HG02840 (cell line): ENCODE results near the gene KCNJ1.

Source experiments
- ATAC-seq: cut with Tn5 transposase; IDR thresholded peaks from one replicate; pipeline ENCODE4 v1.9.1; 2021; ENCODE audit warnings: mild to moderate bottlenecking, moderate library complexity, moderate number of reproducible peaks; ENCODE audit not compliant: unreplicated experiment, low FRiP score

Gene KCNJ1

DNA sequence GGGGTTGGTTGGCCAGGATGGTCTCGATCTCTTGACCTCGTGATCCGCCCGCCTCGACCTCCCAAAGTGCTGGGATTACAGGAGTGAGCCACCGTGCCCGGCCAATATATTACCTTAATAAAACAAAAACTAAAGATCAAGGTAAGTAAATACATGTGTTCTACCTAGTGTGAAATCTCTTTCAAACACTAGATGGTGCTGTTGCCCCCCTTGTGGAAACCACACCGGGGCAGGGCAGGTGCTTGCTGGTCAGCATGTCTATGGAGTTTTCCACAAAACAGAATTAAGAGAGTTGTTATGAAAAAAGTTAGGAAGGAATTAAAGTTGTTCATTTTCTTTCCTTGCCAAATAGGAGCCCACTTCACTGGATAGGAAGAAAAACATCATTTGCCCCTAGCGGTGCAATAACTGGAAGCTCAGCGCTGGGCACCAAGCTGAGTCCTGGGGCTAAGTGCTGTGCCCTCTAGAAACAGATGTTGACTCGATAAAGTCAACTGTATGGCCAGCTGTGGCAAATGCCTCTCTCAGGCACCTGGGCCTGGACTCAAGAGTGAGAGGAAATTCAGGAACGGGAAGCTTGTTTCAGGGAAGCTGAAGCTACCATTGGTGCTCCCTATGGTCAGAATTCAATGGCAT lies 17.7 kb upstream of the KCNJ1 start:
- ATAC-seq: peak; percentile 79

DNA sequence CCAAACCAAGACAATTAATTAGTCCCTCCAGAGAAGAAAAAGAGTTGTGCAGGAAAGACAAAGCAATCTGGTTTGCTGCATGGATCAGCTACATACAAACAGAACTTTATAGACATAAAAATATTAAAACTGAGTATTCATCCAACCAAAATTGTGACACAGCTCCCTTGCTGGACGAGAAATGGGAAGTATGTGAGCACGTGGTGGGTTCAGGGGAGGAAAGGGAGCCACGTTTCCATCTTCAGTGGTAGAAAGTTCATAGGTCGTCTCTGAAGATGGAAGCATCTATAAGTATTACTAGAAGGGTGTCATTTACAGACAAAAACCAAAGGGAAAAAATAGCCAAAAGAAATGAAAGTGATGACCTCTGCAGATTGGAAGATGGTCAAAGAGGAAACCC lies 17.0 kb upstream of the KCNJ1 start:
- no peak for ATAC-seq

DNA sequence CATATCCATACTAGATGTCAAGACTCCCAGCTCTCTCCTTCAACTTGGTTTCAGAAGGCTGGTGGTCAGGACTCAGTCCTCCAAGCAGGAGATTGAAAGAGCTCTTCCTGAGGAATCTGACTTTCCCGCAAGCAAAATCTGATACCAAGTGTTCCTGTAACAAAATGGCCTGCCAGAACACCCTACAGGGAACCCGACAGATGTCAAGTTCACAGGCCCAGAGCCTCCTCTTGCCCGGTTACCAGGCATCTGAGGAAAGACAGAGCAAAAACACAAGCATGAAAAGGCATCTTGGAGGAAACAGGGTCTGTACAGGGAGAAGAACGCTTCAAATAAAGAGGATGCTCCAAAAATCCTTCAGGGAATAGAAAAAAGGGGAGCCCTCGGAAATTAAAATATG lies 15.4 kb upstream of the KCNJ1 start:
- no peak for ATAC-seq

DNA sequence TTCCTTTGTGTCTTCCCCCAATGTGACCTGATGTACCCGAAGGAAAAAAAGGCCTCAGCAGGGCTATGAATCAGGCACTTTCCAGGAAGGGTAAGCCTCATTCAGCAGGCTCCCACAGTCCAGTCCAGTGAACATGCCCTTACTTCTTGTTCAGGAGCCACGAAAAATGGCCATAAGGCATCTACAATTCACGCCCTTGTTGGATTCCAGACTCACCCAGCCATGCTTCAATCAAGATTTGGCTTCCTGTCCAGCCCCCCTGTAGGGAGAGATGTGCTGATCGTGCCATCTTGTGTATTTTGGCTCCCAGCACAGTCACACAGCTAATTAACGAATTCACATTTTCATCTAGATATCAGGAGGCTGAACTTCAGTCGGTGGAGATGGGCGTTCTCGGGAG lies 14.1 kb upstream of the KCNJ1 start:
- ATAC-seq: no peak

DNA sequence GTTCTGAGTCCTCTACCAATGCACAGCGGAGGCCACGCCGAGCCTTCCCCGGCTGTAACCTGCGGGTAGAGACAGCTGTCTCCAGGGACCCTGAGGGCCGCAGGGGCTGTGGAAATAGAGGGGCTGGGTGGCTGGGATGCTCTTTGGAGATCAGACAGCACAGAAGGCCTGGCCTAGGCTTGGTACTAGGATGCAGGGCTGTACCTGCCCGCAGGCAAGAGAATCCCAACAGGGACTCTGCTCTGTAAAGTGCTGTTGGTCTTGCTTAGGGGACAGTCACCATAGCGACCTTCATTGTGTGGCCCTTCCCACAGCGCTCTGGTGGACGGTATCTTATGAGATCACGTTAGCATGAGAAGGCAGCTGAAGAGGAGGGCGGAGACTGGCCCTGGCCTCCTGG lies 12.7 kb upstream of the KCNJ1 start:
- no peak for ATAC-seq

DNA sequence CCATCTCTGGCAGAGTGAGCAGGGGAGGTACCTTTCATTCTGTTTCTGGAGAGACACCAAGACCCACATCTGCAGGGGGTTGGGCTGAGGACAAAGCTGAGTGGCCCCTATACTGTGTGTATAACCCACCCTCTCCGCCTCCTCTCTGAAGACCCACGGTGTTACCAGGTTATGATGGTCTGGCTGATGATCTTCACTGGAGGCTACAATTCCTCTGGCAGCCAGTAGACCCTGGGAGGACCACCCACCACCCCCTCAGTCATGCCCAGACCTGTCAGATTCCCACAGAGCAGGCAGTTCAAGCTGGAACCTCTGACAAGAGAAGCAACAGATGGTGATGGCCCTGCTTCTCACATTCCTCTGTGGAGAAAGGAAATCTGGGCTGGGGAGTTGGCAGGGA lies 11.4 kb upstream of the KCNJ1 start:
- no peak for ATAC-seq

DNA sequence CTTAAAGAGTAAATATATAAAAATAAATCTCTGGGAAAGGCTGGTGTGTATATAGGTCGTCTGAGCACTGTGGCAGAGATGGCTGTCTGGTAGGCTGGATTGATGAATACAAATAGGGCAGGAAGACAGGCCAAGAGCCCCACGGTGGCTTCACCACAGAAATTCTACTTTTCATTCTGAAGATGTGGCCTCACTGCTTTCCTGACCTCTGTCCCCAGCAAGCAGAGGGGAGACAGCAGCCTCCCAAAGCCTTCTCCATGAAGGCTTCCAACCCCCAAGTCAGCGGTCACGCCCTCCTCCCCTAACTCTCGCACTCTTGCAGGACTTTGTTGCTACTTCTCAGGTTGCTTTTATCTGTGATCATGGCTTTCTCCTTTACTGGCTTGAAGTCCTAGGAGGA lies 10.6 kb upstream of the KCNJ1 start:
- ATAC-seq: no peak

DNA sequence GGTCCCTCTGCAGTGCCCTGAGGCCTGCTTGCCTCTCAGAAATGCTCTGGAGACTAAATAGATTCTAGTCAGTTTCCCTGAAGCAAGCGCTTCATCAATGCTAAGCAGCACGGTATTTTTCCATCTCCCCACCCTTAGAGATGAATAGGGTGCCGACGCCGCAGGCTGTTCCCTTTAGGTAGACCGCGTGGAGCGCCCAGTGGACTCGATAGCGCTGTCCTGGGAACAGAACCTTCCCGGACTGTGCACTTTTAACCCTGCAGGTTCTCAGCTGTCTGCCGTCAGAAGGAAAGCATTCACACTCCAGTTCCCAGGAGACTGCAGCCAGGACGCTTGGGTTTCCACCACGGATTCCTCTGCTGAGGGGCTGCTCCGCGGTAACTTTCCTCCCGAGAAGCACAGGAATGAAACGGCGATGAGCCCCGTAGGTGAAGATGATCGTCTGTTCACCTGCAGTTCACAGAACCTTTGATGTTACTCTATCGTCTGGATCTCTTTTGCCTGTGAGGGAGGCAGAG lies 9.1 kb upstream of the KCNJ1 start:
- no peak for ATAC-seq

DNA sequence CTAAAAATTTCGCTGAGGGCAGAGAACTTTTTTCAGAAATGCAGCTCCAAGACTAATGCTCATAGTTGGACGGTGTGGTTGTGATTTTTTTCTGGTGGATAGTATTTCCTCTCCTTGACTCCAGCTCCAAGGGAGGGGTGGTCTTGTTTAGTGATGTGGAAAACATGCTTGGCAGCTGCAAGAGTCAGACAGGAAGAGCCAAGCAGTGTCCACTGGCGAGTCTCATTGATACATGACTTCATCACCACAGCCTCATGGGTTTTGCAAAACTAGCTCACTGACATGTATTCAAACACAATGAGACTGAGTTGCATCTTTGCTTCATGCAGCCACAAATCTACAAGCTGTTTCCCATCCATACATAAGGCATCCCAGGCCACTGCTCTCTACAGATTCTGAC lies 7.3 kb upstream of the KCNJ1 start:
- ATAC-seq: no peak

DNA sequence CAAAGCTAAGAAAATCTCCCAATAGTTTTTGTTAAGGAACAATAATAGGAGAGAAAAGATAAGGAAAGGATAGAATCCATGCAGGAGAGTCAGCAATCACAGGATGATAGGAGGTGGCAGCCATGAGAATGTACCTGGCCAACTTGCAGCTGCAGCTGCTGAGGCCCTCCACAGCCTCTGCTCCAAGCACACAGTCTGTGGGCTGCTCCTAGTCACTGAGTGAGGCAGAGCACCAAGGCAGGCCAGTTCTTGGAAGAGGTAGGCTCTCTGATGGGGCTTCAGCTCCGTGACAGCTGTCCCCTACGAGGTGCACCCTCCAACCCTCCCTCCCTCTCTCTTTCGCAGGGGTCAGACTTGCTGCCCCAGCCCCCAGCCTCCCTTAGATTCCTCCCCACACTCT lies 5.5 kb upstream of the KCNJ1 start:
- no peak for ATAC-seq

DNA sequence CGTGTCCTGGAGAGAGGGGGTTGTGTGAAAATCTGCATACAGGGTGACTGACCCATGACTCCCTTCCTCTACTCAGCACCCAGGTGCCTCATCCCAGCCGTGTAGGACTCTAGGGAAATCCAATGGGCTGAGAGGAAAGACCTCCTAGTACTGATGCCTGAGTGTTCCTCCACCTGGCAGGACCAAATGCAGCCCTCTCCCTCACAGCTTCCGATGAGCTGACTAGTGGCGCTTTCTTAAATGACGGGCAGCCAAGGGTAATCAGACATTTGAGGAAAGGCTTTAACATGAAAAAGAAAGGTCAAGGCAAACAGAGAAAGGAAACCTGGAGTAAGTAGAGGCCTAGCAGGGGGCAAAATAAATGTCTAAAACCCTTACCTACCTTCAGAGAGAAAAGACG lies 5.0 kb upstream of the KCNJ1 start:
- no peak for ATAC-seq

DNA sequence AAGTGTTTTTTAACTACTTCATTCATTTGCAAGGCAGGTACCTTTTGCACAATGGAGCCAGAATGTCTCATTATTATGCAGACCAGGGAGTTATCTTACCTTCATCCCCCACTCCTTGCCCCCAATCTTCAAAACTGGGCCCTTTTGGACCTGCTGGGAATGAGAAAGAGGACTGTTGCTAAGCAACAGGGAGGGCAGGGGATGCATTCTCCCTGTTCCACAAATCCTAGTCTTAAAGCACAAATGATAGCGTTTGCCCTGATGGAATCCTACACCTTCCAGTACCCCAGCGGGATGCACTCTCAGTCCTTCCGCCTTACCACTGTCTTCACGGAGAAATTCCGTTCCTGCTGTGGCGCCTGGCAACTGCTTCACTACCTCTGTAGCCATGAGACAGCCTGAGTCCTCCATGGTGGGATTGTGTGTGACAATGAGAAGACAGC lies 4.1 kb upstream of the KCNJ1 start:
- ATAC-seq: no peak

DNA sequence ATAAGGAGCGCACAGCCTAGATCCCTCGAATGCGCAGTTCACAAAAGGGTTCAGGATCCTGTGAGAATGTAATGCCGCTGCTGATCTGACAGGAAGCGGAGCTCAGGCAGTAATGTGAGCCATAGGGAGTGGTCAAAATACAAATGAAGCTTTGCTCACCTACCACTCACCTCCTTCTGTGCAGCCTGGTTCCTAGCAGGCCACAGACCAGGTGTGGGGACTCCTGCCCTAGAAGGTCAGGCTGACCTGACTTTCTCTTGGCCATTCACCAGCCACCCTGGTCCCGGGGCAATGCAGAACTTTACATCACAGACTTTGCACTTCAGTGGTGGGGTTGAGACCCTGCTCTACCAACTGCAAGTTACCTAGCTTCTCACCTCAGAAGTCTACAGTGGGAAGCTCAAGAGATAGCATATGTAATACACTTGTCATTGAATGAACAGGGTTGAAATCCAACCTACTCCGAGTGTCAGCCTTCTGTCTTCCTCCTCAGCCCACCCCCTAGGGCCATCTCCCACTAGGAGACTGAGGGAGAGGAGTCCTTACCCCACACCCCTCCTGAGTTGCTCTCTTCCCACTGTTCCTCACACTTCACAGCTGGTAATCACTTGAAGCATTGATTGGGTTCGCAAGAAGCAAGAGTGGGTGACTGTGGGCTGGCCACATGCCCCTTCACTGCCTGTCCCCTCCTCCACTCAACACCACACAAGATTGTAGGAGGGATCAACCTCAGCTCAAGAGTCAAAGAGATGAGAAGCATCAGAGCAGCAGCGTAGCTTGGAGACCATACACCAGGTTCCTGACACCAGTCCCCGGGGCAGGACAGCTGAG lies 2.0 kb upstream of the KCNJ1 start:
- ATAC-seq: no peak

DNA sequence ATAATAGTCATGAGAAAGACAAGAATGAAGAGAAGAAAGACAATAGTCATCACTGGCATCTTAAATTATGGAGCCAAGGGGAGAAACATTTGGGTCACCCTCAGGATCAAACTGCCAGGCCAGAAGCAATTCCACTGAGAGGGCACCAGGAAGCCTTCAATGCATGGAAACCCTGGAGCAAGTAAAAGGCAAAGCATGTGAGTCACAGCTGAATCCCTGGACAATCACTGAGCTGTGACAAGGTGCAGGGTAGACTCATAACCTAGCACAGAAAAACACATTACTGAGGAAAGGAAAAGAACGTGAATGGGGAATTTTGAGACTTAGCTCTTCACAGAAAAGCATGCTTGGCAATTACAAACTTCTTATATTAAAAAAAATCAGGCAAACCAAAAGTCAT lies 1.6 kb downstream of the KCNJ1 start:
- ATAC-seq: no peak

DNA sequence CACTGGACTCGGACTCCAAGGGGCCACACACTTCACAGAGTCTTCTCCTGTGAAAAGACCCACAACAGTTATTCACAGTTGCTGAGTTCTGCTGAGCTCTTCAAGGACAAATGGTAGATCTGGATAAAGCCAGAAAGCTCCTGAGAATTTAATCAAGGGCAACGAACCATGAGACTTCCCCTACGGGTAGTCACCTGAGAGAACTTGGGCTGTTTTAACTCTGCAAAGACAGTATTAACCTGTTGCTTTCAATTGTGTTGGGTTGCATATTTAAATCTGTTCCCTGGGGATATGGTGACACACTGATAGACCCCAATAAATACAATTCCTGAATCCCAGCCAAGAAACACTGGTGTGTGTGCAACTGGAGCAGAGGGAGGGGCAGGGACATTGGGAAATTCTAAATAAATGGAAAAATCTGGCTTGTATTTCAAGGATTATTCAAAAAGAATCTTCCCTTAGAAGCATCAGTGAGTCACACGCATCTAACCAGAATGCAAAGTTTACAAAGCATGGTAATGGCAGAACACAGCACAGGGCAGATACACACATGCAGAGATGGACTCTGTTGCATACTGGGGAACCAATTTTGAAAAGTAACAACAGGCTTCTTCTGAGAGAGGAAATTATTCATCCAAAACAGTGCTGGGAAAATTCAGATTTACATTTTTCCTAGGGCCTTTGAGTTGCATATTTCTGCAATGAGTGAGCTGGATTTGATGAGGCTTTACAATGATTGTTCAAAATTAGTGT lies 4.0 kb downstream of the KCNJ1 start:
- ATAC-seq: no peak

DNA sequence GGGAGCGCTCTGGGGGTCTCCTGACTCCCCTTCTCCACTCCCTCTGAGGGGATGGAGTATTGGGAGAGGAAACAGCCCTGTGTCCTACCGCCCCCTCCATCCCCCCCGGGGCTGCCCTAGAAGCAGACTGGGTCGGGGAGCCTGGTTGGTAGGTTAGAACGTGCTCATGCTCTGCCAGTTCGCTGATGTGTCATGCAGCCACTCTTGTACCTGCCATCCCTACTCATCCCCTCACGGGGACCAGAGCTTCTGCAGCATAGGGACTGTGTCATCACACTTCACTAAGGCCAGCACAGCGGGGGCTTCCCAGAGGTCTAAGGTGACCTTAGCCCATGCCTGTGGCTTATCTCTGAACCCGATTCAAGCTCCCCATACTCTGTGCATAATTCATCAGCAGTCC lies 4.7 kb downstream of the KCNJ1 start:
- no peak for ATAC-seq

DNA sequence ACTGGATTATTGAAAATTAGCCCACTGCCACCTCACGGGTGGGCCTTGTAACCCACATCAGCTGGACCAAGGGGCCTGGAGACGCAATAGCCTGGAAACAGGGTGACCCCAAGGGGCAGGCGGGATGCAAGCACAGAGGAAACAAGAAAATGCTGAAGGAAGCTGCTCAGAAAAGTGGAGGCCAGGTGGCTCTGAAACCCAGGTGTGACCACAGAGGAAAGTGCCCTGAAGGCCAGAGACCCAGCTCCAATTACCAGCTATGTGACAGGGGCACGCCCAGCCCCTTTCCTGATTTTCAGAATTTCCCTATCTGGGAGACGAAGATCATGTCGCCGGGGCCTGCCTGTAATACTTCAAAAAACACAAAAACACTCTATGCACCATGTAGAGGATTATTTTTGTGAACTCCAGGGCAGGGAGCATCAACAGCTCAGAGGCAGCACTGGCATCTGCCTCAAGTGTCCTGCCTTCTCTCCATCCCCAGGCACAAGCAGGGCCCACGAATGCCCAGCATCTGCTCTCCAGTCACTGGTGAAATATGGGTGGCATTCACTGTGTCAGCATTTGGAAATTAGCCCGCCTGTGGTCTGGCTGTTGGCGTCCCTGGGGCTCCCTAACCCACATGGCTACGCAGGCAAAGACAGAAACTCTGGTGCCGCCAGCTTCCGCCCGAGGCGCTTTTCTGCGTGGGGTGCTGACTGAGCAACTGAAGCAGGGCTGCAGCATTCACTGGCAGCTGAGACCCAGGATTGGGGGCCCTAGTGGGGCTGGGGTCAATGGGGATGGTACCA lies 6.3 kb downstream of the KCNJ1 start:
- ATAC-seq: no peak

DNA sequence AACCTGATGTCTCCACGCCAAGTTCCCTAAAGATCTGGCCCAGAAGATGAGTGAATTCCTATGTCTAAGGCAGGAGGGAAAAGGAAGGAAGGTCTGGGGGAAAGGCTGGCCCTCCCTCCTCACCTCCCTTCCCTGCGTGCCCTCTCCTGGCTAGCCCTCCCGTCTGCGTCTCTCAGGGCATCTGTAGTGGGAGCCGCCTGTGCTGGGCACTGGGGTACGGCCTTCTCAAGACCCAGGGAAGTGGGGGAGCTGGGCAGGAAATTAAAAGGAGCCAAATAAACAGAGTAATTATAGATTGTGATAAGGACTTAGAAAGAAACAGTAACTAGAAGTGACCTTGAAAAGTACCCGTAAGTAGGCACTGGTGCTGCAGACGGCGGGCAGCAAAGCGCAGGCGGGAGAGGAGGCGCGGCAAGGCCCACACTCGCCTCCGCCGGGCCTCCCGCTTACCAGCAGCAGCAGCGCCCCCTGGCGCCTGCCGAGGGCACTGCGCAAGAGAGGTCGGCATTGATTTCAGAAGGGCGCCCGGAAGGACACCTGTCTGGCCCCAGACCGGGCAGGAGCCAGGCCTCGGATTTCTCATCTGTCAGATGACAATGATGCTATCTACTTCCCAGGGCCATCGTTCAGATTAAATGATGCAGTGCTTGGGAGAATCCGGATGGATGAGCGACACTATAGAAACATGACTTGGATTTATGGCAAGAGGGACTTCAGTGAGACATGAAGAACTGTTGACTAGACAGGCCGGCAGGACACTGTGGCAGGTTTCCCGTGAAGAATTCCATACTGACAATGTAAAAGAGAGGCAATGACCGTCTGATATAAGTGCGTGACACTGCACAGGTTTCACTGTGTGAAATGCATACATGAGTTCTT lies 7.3 kb downstream of the KCNJ1 start:
- ATAC-seq: peak; percentile 62

DNA sequence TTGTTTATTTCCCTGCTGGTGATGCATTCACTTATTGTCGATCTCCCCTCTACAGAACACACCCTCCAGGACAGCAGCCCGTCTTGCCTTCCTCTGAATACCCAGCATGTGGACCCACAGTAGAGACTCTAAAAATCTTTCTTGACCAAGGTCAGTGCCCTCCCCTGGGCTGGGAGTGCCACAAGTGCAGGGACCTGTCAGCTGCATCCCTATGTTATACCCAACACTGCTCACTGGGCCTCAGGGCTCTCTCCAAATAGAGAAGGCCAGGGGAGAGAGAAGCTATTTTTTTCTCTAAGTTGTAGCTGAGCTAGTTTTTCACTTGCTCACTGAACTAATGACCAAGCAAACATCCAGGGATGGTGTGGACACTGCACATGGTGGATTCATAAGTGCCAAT lies 9.8 kb downstream of the KCNJ1 start:
- no peak for ATAC-seq

DNA sequence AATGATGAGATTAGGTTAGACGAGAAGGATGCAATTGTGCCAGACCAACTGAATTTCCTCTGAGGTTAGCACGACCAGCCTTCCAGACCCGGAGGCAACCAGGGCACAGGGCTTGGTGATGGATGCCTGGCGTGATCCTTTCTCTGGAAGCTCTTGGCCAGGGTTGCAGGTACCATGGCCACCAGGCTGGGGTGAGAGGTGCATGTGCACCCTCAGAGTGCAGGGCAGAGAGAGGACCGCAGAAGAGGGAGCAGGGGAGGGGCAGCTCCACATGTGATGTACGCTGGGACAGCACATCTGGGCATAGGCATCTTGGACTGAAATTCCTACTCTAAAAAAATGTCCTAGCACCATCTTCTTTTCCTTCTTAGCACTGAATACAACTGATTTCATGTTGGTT lies 10.9 kb downstream of the KCNJ1 start:
- ATAC-seq: no peak
